HepG2 (cell line): Measurements from ENCODE around the gene LRRC40. TPM values are rescaled to one million over a fixed set of nuclear protein-coding genes. Genes with fewer than 3 reads are reported as not detected.

Experiments
- ATF3 ChIP-seq: sonication (generic); formaldehyde crosslinking; IDR thresholded peaks from 2 replicates; pipeline ENCODE4 v1.4.0; 2020; ENCODE audit warnings: missing genetic modification reagents
- HNF4G ChIP-seq, 2 experiments: sonication (generic) in 1 of 2; formaldehyde crosslinking in 1 of 2; IDR thresholded peaks; 2 replicates each; pipeline versions ENCODE4 v1.4.0 to v1.6.1; 2011 to 2020; ENCODE audit warnings: borderline replicate concordance in 2 of 2, low read depth in 2 of 2, mild to moderate bottlenecking in 2 of 2, low read length in 1 of 2, missing genetic modification reagents in 1 of 2, moderate library complexity in 1 of 2
- KDM1A ChIP-seq: IDR thresholded peaks from 2 replicates; pipeline ENCODE4 v1.6.1; 2016; ENCODE audit warnings: missing compliant biosample characterization
- MTA1 ChIP-seq: sonication (generic); formaldehyde crosslinking; IDR thresholded peaks from 2 replicates; pipeline ENCODE4 v1.4.0; 2020; ENCODE audit warnings: missing genetic modification reagents, mild to moderate bottlenecking, borderline replicate concordance
- MTF1 ChIP-seq: sonication (generic); formaldehyde crosslinking; IDR thresholded peaks from 2 replicates; pipeline ENCODE4 v1.5.0; 2020; ENCODE audit warnings: missing genetic modification reagents
- MTF2 ChIP-seq: sonication (generic); formaldehyde crosslinking; IDR thresholded peaks from 2 replicates; pipeline ENCODE4 v1.5.0; 2020; ENCODE audit warnings: missing genetic modification reagents, borderline replicate concordance
- NAIF1 ChIP-seq: sonication (generic); formaldehyde crosslinking; IDR thresholded peaks from 2 replicates; pipeline ENCODE4 v1.5.0; 2020; ENCODE audit warnings: mild to moderate bottlenecking, missing genetic modification reagents, borderline replicate concordance
- SMAD9 ChIP-seq: sonication (generic); formaldehyde crosslinking; IDR thresholded peaks from 2 replicates; pipeline ENCODE4 v1.5.1; 2020; ENCODE audit warnings: mild to moderate bottlenecking, missing genetic modification reagents
- SNAI1 ChIP-seq: sonication (generic); formaldehyde crosslinking; IDR thresholded peaks from 2 replicates; pipeline ENCODE4 v1.5.0; 2020; ENCODE audit warnings: mild to moderate bottlenecking, missing genetic modification reagents, borderline replicate concordance
- SP4 ChIP-seq: sonication (generic); formaldehyde crosslinking; IDR thresholded peaks from 2 replicates; pipeline ENCODE4 v1.8.1; 2023; ENCODE audit warnings: mild to moderate bottlenecking, missing genetic modification reagents
- TAF15 ChIP-seq: fragments of 200-400 bp; formaldehyde crosslinking; IDR thresholded peaks from one replicate; pipeline ENCODE4 v1.6.1; 2018; ENCODE audit warnings: mild to moderate bottlenecking, low read depth, low read length; ENCODE audit not compliant: poor library complexity, severe bottlenecking
- TGIF2 ChIP-seq: IDR thresholded peaks from 2 replicates; pipeline ENCODE4 v1.6.1; 2016; ENCODE audit warnings: control low read depth, missing compliant biosample characterization
- YEATS4 ChIP-seq: sonication (generic); formaldehyde crosslinking; IDR thresholded peaks from 2 replicates; pipeline ENCODE4 v1.4.0; 2020; ENCODE audit warnings: missing genetic modification reagents, borderline replicate concordance
- ZNF256 ChIP-seq: sonication (generic); formaldehyde crosslinking; conservative IDR thresholded peaks from 2 replicates; pipeline ENCODE4 v1.4.0; 2020; ENCODE audit warnings: missing genetic modification reagents
- ZNF382 ChIP-seq: sonication (generic); formaldehyde crosslinking; IDR thresholded peaks from 2 replicates; pipeline ENCODE4 v1.5.0; 2020; ENCODE audit warnings: missing genetic modification reagents, mild to moderate bottlenecking, borderline replicate concordance
- ZNF451 ChIP-seq: sonication (generic); formaldehyde crosslinking; IDR thresholded peaks from 2 replicates; pipeline ENCODE4 v1.5.0; 2020; ENCODE audit warnings: mild to moderate bottlenecking, missing genetic modification reagents
- ZNF562 ChIP-seq: sonication (generic); formaldehyde crosslinking; IDR thresholded peaks from 2 replicates; pipeline ENCODE4 v1.8.0; 2022; ENCODE audit warnings: missing genetic modification reagents, borderline replicate concordance
- ZNF597 ChIP-seq: sonication (generic); formaldehyde crosslinking; IDR thresholded peaks from 2 replicates; pipeline ENCODE4 v1.5.0; 2020; ENCODE audit warnings: missing genetic modification reagents
- ZNF678 ChIP-seq: sonication (generic); formaldehyde crosslinking; IDR thresholded peaks from 2 replicates; pipeline ENCODE4 v1.4.0; 2020; ENCODE audit warnings: mild to moderate bottlenecking, missing genetic modification reagents
- polyA plus RNA-seq, 8 experiments: library from polyadenylated mRNA; depleted of rRNA in 3 of 8; stranded (reverse) in 7 of 8; unstranded in 1 of 8; fragments of >200 nt; fragmentation: Illumina TruSeq in 4 of 8; extraction: Trizol in 4 of 8; gene quantifications; 2 replicates each; pipeline versions ENCODE4 v1.2.1 to v1.2.3, GENCODE V29; 2011 to 2016; ENCODE audit warnings: low read depth in 4 of 8, missing spikeins in 1 of 8, mixed read lengths in 1 of 8; ENCODE audit not compliant: insufficient read depth in 1 of 8
- total RNA-seq, 5 experiments: library from RNA; depleted of rRNA; stranded (reverse); fragments of >200 nt; fragmentation: Illumina TruSeq; extraction: Trizol; gene quantifications; 2 replicates each; pipeline ENCODE4 v1.2.3, GENCODE V29; 2016; ENCODE audit warnings: low read depth in 1 of 5
- TF ChIP-seq, protein P1 (sequence below): sonication (generic); formaldehyde crosslinking; IDR thresholded peaks from 2 replicates; pipeline ENCODE4 v1.5.1; 2020; ENCODE audit warnings: mild to moderate bottlenecking, moderate library complexity, missing genetic modification reagents
- TF ChIP-seq, protein P2 (sequence below): sonication (generic); formaldehyde crosslinking; IDR thresholded peaks from 2 replicates; pipeline ENCODE4 v1.4.0; 2020; ENCODE audit warnings: missing genetic modification reagents
- TF ChIP-seq, protein P3 (sequence below): sonication (generic); formaldehyde crosslinking; IDR thresholded peaks from 2 replicates; pipeline ENCODE4 v1.4.0; 2020; ENCODE audit warnings: missing genetic modification reagents
- TF ChIP-seq, protein P4 (sequence below): sonication (generic); formaldehyde crosslinking; IDR thresholded peaks from 2 replicates; pipeline ENCODE4 v1.4.0; 2020; ENCODE audit warnings: missing genetic modification reagents

LRRC40 gene
- total and polyA plus RNA-seq, 2 of the 13 experiments (the other 11 are each of a cell fraction or from before 2014, with no cell fraction given) = 10.3 to 32.7 TPM

GRCh38 chr1:70205434-70206118, at the start of gene LRRC40 (continued):
- TF ChIP-seq MTF2 (CRISPR knock-in tag) (no peak; the same call in 1 of the 2 replicates), MTA1 (peak; percentile 71; the same call in 1 of the 2 replicates), ZNF562 (CRISPR knock-in tag) (no peak), SMAD9 (no peak), ZNF256 (0 out of 2 replicates have a peak, but pooled peaks have one; percentile 20), NAIF1 (CRISPR knock-in tag) (peak; percentile 82; the same call in 1 of the 2 replicates), MTF1 (no peak), KDM1A (CRISPR knock-in tag) (peak; percentile 38; the same call in 1 of the 2 replicates), SNAI1 (CRISPR knock-in tag) (no peak), ZNF382 (CRISPR knock-in tag) (no peak), ZNF451 (CRISPR knock-in tag) (no peak), ZNF597 (CRISPR knock-in tag) (no peak), TGIF2 (CRISPR knock-in tag) (peak; percentile 89), TAF15 (no peak), ATF3 (0 out of 2 replicates have a peak, but pooled peaks have one; percentile 13), YEATS4 (CRISPR knock-in tag) (peak; percentile 99), ZNF678 (CRISPR knock-in tag) (no peak), SP4 (CRISPR knock-in tag) (peak; percentile 91), HNF4G (IDR thresholded peaks at IDR 0.05; ENCODE audit: borderline replicate concordance, low read depth, low read length) (peak; percentile 92), HNF4G (CRISPR knock-in tag; IDR thresholded peaks at IDR 0.05; ENCODE audit: borderline replicate concordance, low read depth) (peak; percentile 98)
- TF ChIP-seq, protein P1, sequence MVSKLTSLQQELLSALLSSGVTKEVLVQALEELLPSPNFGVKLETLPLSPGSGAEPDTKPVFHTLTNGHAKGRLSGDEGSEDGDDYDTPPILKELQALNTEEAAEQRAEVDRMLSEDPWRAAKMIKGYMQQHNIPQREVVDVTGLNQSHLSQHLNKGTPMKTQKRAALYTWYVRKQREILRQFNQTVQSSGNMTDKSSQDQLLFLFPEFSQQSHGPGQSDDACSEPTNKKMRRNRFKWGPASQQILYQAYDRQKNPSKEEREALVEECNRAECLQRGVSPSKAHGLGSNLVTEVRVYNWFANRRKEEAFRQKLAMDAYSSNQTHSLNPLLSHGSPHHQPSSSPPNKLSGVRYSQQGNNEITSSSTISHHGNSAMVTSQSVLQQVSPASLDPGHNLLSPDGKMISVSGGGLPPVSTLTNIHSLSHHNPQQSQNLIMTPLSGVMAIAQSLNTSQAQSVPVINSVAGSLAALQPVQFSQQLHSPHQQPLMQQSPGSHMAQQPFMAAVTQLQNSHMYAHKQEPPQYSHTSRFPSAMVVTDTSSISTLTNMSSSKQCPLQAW (CRISPR knock-in tag) = peak; percentile 92
- TF ChIP-seq, protein P2, sequence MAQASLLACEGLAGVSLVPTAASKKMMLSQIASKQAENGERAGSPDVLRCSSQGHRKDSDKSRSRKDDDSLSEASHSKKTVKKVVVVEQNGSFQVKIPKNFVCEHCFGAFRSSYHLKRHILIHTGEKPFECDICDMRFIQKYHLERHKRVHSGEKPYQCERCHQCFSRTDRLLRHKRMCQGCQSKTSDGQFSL (CRISPR knock-in tag) = peak; percentile 59; the same call in 1 of the 2 replicates
- TF ChIP-seq, protein P3, sequence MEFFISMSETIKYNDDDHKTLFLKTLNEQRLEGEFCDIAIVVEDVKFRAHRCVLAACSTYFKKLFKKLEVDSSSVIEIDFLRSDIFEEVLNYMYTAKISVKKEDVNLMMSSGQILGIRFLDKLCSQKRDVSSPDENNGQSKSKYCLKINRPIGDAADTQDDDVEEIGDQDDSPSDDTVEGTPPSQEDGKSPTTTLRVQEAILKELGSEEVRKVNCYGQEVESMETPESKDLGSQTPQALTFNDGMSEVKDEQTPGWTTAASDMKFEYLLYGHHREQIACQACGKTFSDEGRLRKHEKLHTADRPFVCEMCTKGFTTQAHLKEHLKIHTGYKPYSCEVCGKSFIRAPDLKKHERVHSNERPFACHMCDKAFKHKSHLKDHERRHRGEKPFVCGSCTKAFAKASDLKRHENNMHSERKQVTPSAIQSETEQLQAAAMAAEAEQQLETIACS (CRISPR knock-in tag) = peak; percentile 100
- TF ChIP-seq, protein P4, sequence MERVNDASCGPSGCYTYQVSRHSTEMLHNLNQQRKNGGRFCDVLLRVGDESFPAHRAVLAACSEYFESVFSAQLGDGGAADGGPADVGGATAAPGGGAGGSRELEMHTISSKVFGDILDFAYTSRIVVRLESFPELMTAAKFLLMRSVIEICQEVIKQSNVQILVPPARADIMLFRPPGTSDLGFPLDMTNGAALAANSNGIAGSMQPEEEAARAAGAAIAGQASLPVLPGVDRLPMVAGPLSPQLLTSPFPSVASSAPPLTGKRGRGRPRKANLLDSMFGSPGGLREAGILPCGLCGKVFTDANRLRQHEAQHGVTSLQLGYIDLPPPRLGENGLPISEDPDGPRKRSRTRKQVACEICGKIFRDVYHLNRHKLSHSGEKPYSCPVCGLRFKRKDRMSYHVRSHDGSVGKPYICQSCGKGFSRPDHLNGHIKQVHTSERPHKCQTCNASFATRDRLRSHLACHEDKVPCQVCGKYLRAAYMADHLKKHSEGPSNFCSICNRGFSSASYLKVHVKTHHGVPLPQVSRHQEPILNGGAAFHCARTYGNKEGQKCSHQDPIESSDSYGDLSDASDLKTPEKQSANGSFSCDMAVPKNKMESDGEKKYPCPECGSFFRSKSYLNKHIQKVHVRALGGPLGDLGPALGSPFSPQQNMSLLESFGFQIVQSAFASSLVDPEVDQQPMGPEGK (CRISPR knock-in tag) = no peak; the same call in 1 of the 2 replicates
